ENCODE results near the gene PACSIN2. TPM values are rescaled to one million over a fixed set of nuclear protein-coding genes. Genes with fewer than 3 reads are reported as not detected.

PACSIN2 gene
- total and polyA plus RNA-seq, 10 of the 15 experiments (the other 5 are each of a cell fraction or from before 2014, with no cell fraction given) = 0.93 to 78.7 (median 46.8) TPM

DNA sequence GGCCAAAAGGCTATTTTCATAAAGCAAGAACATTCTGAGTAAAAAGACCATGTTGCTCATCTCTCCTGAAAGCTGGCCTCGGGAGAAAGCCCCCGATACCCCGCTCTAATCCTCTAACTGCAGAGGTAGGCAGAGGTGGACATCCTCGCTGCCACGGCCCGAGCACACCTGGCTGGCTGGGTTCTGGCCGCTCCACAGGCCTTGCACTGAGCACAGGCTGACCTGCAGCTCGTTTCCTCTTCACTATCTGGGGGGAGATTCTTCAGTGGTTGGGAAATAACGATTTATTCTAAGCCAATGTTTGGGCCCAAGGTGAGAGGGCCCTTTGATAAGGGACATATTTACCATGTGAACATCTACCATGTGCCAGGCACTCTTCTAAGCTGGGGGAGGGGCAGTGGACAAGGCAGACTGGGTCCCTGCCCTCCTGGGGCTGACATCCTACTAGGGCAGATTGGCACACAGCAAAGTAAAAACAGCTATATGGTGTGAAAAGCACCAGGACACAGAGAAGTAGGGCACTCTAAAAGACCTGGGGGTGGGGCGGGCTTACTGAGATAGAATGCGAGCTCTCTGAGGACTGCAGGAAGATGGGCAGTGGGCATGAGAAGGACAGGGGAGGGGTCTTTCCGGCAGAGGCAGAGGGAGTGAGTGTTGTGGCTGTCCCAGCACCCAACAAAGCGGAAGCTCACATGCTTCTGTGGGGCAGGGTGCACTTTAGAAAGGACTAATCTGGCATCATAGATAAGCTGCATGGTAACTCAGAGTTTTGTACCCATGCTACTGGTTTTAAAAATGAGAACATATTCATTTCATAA is 92.4 kb downstream of the PACSIN2 start:
- FAIRE-seq = no peak
- Histone ChIP-seq H3K27me3 (replicated peaks in 1 of 2; ENCODE audit: control insufficient read depth in 2 of 2, insufficient read depth in 2 of 2, low read length in 1 of 2) (no peaks in the 10 kb centered on the region), H3K27ac (ENCODE audit: control insufficient read depth, insufficient read depth) (peak overlapping the region; percentile 40), H3K9ac (ENCODE audit: control insufficient read depth, insufficient read depth, low read length) (peak overlapping the region; percentile 19; the same call in 1 of the 2 replicates), H4K20me1 (ENCODE audit: control insufficient read depth, insufficient read depth) (no peaks in the 10 kb centered on the region), H2AFZ (ENCODE audit: control insufficient read depth, low read depth, low read length) (no peak overlapping the region), H3K4me3 (no peak overlapping the region), H3K79me2 (ENCODE audit: control insufficient read depth, insufficient read depth, low read length) (peaks cover 66% of the 10 kb centered on the region), H3K9me3 (replicated peaks; ENCODE audit: control insufficient read depth, insufficient read depth, low read length) (no peaks in the 10 kb centered on the region), H3K4me2 (ENCODE audit: control insufficient read depth, insufficient read depth) (no peak overlapping the region; the same call in 1 of the 2 replicates), H3K36me3 (ENCODE audit: control insufficient read depth in 2 of 2, insufficient read depth in 2 of 2, low read length in 1 of 2) (peaks cover 0 to 5% of the 10 kb centered on the region in 2 experiments; a peak in 2 of 4 replicates), H3K4me1 (ENCODE audit: control insufficient read depth, insufficient read depth, low read length) (peaks cover 17% of the 10 kb centered on the region)
- SMC1A ChIA-PET (ENCODE audit: uncharacterized antibody, unreplicated experiment) = interaction anchor here (0.9 to 4.9 kb wide), 12 partner anchors 8 to 116 kb away, joined by 3 to 35 read pairs (median 4); no protein-coding TSS in a partner anchor
- TF ChIP-seq, protein P1, sequence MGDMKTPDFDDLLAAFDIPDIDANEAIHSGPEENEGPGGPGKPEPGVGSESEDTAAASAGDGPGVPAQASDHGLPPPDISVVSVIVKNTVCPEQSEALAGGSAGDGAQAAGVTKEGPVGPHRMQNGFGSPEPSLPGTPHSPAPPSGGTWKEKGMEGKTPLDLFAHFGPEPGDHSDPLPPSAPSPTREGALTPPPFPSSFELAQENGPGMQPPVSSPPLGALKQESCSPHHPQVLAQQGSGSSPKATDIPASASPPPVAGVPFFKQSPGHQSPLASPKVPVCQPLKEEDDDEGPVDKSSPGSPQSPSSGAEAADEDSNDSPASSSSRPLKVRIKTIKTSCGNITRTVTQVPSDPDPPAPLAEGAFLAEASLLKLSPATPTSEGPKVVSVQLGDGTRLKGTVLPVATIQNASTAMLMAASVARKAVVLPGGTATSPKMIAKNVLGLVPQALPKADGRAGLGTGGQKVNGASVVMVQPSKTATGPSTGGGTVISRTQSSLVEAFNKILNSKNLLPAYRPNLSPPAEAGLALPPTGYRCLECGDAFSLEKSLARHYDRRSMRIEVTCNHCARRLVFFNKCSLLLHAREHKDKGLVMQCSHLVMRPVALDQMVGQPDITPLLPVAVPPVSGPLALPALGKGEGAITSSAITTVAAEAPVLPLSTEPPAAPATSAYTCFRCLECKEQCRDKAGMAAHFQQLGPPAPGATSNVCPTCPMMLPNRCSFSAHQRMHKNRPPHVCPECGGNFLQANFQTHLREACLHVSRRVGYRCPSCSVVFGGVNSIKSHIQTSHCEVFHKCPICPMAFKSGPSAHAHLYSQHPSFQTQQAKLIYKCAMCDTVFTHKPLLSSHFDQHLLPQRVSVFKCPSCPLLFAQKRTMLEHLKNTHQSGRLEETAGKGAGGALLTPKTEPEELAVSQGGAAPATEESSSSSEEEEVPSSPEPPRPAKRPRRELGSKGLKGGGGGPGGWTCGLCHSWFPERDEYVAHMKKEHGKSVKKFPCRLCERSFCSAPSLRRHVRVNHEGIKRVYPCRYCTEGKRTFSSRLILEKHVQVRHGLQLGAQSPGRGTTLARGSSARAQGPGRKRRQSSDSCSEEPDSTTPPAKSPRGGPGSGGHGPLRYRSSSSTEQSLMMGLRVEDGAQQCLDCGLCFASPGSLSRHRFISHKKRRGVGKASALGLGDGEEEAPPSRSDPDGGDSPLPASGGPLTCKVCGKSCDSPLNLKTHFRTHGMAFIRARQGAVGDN (IDR thresholded peaks at IDR 0.05) = 0 out of 2 replicates have a peak, but pooled peaks have one; percentile 30
- TF ChIP-seq, protein P2, sequence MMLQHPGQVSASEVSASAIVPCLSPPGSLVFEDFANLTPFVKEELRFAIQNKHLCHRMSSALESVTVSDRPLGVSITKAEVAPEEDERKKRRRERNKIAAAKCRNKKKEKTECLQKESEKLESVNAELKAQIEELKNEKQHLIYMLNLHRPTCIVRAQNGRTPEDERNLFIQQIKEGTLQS (IDR thresholded peaks at IDR 0.05; ENCODE audit: borderline replicate concordance, extremely low read depth, low read depth, low read length) = no peak
- TF ChIP-seq POU2F2 (IDR thresholded peaks at IDR 0.05; ENCODE audit: borderline replicate concordance, low read depth, low read length) (0 out of 3 replicates have a peak, but pooled peaks have one; percentile 31), RELA (IDR thresholded peaks at IDR 0.05; ENCODE audit: borderline replicate concordance, partially characterized antibody) (no peak)
- CTCF ChIA-PET = interaction anchor here (1.0 to 3.3 kb wide), 6 partner anchors 22 to 272 kb away, joined by 3 to 16 read pairs (median 4); no protein-coding TSS in a partner anchor
- intact Hi-C loops (cut with micrococcal nuclease; ENCODE audit: unreplicated experiment) = no loop called here
- POLR2A ChIA-PET = interaction anchor here (0.6 to 2.0 kb wide), 3 partner anchors 9 to 30 kb away, joined by 3 to 7 read pairs (median 7); no protein-coding TSS in a partner anchor
- RAD21 ChIA-PET (ENCODE audit: unreplicated experiment) = interaction anchor here (0.6 to 2.3 kb wide), 7 partner anchors 9 to 55 kb away, joined by 3 to 11 read pairs (median 4); no protein-coding TSS in a partner anchor
- DNase-seq (ENCODE audit: low read depth, low spot score) = no peak
- in situ Hi-C loops (cut with MboI) = loop anchor here (10.0 kb wide), 1 partner anchor 1112 kb away; no protein-coding TSS in a partner anchor
- ATAC-seq = peak; percentile 70
- WGBS (ENCODE audit: insufficient coverage, insufficient replicate concordance, low lambda C conversion rate, missing lambda C conversion rate) = 67% methylated on average over 13 of the region's 13 CpGs
- no TSS peak for BruUV-seq (replicated peaks)

Measured in GM12878 (cell line).